ENCODE measurements around the gene SPRN. TPM values are rescaled to one million over a fixed set of nuclear protein-coding genes. Genes with fewer than 3 reads are reported as not detected.
"Not testable (repeated sequence)": the region's sequence is repeated elsewhere in the genome, so short reads cannot be mapped to it uniquely, and the experiment has no call there.

The SPRN gene
- polyA plus RNA-seq, 4 donors: 3.4 to 7.5 (median 5.3) TPM

- no peak for DNase-seq (ENCODE audit: low read depth in 4 of 4, low spot score in 2 of 4)
Observed at GRCh38 chr10:133388973-133389818, 35.2 kb downstream of the SPRN start.

- no peak for DNase-seq (ENCODE audit: low read depth in 4 of 4, low spot score in 2 of 4)
Observed at GRCh38 chr10:133388236-133388972, 36.0 kb downstream of the SPRN start.

GRCh38 chr10:133386951-133387350 lies 37.5 kb downstream of the SPRN start:
- DNase-seq (ENCODE audit: low read depth in 4 of 4, low spot score in 2 of 4): not testable (repeated sequence)

- DNase-seq (ENCODE audit: low read depth in 4 of 4, low spot score in 2 of 4): no peak
Observed at GRCh38 chr10:133385214-133385613, 39.2 kb downstream of the SPRN start.

GRCh38 chr10:133384071-133384470 lies 40.4 kb downstream of the SPRN start:
- DNase-seq (ENCODE audit: low read depth in 4 of 4, low spot score in 2 of 4): no peak

GRCh38 chr10:133383551-133383950 lies 40.9 kb downstream of the SPRN start:
- DNase-seq (ENCODE audit: low read depth in 4 of 4, low spot score in 2 of 4): no peak

DNA sequence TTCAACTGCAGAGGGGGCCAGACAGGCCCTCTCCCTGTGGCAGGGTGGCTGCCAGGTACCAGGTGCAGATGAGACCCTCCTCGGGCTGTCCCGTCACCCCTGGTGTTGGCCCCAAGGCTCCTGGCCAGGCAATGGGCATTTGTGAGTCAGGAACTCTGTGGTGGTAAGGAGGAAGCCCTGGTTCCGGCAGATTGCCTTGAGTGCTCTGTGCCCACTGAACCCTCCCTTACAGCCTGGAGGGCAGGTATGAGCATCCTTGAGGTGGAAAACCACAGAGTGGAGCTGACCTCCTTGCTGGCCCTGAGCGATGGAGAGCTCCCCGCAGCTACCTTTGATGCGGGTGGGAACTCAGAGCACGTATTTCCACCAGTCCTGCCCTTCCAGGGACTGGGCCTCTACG lies 43.4 kb downstream of the SPRN start:
- DNase-seq (ENCODE audit: low read depth in 4 of 4, low spot score in 2 of 4): no peak

DNA sequence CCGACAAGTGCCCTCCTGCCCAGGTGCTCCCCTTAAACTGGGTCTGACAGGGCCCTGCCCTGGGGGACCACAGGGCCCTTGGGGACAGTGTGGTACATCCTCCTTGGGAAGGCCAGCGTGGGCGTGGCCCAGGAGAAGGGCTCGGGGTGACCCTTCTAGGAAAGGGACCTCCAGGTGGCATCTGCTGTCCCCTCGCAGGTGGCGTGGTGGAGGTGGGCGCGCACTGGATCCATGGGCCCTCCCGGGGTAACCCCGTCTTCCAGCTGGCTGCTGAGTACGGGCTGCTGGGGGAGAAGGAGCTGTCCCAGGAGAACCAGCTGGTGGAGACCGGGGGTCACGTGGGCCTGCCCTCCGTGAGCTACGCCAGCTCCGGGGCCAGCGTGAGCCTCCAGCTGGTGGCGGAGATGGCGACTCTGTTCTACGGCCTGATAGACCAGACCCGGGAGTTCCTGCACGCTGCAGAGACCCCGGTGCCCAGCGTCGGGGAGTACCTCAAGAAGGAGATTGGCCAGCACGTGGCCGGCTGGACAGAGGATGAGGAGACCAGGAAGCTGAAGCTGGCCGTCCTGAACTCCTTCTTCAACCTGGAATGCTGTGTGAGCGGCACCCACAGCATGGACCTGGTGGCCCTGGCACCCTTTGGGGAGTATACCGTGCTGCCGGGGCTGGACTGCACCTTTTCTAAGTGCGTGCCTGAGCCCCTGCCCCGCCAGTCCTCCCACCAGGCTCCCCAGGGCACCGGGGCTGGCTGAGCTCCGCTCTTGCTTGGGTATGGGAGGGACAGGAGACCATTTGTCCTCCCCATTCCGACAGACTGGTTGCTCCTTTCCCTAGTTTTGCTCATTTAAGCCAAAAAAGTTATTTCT lies 44.4 kb downstream of the SPRN start:
- DNase-seq (ENCODE audit: low read depth in 4 of 4, low spot score in 2 of 4): no peak

GRCh38 chr10:133379152-133379800 lies 45.1 kb downstream of the SPRN start, which contains the start of gene PAOX:
Gene PAOX, plus strand, starts transcription at chr10:133379262. Its CDS starts 55 bp downstream, at chr10:133379317.
- no peak for DNase-seq (ENCODE audit: low read depth in 4 of 4, low spot score in 2 of 4)

DNA sequence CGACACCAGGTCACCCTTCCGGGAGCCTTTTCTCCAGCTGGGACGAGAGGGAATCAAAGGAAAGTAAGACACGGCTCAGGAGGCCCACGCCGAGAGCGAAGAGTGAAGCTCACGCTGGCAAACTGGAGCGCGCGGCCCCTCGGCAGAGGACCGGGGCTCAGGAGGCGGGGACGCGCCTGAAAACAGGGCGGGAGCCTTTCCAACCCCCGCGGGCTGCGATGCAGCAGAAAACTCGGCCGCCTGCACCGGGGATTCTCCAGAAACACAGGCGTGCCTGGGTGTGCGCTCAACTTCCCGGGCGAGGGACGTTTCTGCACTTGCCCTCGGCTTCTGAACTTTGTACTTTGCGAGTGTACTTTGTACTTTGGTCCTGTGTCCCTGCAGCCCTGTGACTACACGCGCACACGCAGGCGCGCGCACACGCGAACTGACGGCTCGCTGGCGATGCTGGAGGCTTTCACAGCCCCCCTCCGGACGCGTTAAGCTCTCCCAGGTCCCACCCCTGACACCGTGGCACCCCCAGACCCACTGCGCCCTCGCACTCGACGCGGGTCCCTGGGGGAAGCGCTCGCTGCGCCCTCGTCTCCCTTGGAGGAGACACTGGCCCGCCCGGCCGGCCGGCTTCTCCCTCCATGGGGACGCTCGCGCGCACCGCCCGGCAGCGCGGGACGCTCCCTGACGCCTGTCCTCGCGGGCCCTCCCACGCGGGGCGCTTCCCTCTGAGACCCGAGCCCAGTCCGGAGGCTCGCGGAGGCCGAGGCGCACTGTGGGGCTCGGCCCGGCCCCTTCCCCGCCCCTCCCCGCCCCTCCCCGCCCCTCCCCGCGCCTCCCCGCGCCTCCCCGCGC lies 46.0 kb downstream of the SPRN start:
- peak in 1 of 4 donors; percentile 69 for DNase-seq (ENCODE audit: low read depth in 4 of 4, low spot score in 2 of 4)

DNA sequence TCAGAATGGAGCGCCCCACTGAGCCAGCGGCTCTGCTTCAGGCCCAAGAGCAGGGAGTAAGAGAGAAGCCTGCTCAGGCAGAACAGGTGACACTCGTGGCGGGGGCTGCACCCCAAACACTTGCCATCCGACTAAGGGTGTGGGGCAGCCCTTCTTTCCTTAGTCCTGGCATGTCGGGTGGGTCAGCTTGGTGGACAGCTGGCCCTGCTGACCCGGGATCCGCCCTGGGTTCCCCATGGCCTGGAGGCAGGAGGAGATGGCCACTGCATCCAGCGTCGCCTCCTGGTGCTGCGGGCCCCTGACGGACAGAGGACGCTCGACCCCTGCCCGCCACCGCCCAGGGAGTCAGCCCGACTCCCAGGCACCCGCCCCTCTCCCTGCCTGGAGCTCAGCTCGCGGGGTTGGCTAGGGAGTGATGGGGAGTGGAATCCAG lies 46.6 kb downstream of the SPRN start:
- DNase-seq (ENCODE audit: low read depth in 4 of 4, low spot score in 2 of 4): no peak

GRCh38 chr10:133377025-133377817 lies 47.2 kb downstream of the SPRN start:
- no peak for DNase-seq (ENCODE audit: low read depth in 4 of 4, low spot score in 2 of 4)

DNA sequence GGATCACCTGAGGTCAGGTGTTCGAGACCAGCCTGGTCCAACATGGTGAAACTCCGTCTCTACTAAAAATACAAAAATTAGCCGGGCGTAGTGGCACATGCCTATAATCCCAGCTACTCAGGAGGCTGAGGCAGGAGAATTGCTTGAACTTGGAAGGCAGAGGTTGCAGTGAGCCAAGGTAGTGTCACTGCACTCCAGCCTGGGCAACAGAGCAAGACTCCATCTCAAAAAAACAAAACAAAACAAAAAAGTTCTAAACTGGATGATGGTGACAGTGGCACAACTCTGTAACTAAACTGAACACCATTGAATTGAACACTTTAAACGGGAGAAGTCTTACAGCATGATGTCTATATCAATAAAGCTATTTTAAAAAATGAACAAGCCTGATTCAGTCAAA lies 48.2 kb downstream of the SPRN start:
- DNase-seq (ENCODE audit: low read depth in 4 of 4, low spot score in 2 of 4): not testable (repeated sequence)

- DNase-seq (ENCODE audit: low read depth in 4 of 4, low spot score in 2 of 4): no peak
Observed at GRCh38 chr10:133375357-133376115, 48.9 kb downstream of the SPRN start.

- DNase-seq (ENCODE audit: low read depth in 4 of 4, low spot score in 2 of 4): peak; percentile 50 to 93 (median 86)
Observed at GRCh38 chr10:133373174-133374090, 51.0 kb downstream of the SPRN start, which contains the start of gene ECHS1. Gene ECHS1, minus strand, starts transcription at chr10:133373354. Its CDS starts 21 bp downstream, at chr10:133373333.

- DNase-seq (ENCODE audit: low read depth in 4 of 4, low spot score in 2 of 4): no peak
Observed at GRCh38 chr10:133372507-133372906, 51.9 kb downstream of the SPRN start.
